ENCODE measurements around the gene UBN1.

DNA sequence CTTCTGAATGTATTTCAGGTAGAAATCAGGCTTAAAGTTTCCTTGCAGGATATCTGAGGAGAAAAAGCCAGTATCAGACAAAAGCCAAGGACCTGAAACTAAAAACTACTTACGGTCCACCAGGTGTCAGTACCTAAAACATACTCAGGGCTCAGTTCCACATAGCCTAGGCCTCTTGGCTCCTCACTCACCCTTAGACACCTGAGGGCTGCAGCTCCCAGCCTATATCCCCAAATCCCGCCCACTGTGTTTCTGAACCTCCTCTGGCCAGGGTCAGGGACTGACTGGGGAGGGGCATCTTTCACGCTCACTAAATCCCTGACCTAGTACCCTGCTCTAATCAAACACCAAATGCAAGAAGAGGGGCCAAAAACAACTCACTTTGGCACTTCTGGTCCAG is 36.0 kb upstream of the UBN1 start:
- TF ChIP-seq, protein P1, sequence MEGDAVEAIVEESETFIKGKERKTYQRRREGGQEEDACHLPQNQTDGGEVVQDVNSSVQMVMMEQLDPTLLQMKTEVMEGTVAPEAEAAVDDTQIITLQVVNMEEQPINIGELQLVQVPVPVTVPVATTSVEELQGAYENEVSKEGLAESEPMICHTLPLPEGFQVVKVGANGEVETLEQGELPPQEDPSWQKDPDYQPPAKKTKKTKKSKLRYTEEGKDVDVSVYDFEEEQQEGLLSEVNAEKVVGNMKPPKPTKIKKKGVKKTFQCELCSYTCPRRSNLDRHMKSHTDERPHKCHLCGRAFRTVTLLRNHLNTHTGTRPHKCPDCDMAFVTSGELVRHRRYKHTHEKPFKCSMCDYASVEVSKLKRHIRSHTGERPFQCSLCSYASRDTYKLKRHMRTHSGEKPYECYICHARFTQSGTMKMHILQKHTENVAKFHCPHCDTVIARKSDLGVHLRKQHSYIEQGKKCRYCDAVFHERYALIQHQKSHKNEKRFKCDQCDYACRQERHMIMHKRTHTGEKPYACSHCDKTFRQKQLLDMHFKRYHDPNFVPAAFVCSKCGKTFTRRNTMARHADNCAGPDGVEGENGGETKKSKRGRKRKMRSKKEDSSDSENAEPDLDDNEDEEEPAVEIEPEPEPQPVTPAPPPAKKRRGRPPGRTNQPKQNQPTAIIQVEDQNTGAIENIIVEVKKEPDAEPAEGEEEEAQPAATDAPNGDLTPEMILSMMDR (IDR thresholded peaks at IDR 0.05), result no peak
- TF ChIP-seq POLR2A (IDR thresholded peaks at IDR 0.05), result no peak

Data from esophagus squamous epithelium (tissue), 4 donors.